ENCODE results near the gene DNAJC11.

GRCh38 chr1:6673816-6674398 lies 27.7 kb downstream of the DNAJC11 start:
- TF ChIP-seq CTCF (IDR thresholded peaks at IDR 0.05) = no peak
- no peak for TF ChIP-seq POLR2A (IDR thresholded peaks at IDR 0.05)
- no peak for TF ChIP-seq EP300 (IDR thresholded peaks at IDR 0.05)
